Ishikawa (cell line): ENCODE measurements around the gene TNFSF12.

Source experiments
- EP300 ChIP-seq: IDR thresholded peaks from 2 replicates; pipeline ENCODE4 v1.6.1; 2012; ENCODE audit warnings: borderline replicate concordance
- FOXM1 ChIP-seq: IDR thresholded peaks from 2 replicates; pipeline ENCODE4 v1.6.1; 2012; ENCODE audit warnings: low read depth, borderline replicate concordance
- RAD21 ChIP-seq: IDR thresholded peaks from 2 replicates; pipeline ENCODE4 v1.6.1; 2012; ENCODE audit warnings: low read depth
- TCF12 ChIP-seq: IDR thresholded peaks from 2 replicates; pipeline ENCODE4 v1.6.1; 2012; ENCODE audit warnings: low read depth
- USF1 ChIP-seq: IDR thresholded peaks from 2 replicates; pipeline ENCODE4 v1.6.1; 2012
- YY1 ChIP-seq: IDR thresholded peaks from 2 replicates; pipeline ENCODE4 v1.6.1; 2012; ENCODE audit warnings: low read depth
- TF ChIP-seq, protein P1 (sequence below): IDR thresholded peaks from 2 replicates; pipeline ENCODE4 v1.6.1; 2012
- TF ChIP-seq, protein P2 (sequence below): IDR thresholded peaks from 2 replicates; pipeline ENCODE4 v1.6.1; 2012; ENCODE audit warnings: low read depth, mild to moderate bottlenecking

DNA sequence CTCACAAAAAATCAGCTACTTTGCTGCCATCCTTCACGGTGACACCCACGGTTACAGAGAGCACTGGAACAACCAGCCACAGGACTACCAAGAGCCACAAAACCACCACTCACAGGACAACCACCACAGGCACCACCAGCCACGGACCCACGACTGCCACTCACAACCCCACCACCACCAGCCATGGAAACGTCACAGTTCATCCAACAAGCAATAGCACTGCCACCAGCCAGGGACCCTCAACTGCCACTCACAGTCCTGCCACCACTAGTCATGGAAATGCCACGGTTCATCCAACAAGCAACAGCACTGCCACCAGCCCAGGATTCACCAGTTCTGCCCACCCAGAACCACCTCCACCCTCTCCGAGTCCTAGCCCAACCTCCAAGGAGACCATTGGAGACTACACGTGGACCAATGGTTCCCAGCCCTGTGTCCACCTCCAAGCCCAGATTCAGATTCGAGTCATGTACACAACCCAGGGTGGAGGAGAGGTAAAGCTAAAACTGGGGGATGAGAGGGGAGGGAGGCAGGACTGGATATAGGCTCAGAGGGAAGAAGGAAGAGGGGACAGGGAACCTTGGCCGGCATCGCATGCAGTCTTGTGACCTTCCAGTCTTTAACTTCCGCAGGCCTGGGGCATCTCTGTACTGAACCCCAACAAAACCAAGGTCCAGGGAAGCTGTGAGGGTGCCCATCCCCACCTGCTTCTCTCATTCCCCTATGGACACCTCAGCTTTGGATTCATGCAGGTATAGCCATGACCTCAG, 31.2 kb downstream of the TNFSF12 start:
- TF ChIP-seq, protein P1, sequence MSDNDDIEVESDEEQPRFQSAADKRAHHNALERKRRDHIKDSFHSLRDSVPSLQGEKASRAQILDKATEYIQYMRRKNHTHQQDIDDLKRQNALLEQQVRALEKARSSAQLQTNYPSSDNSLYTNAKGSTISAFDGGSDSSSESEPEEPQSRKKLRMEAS = no peak
- TF ChIP-seq EP300 (no peak), TCF12 (no peak), YY1 (no peak), USF1 (no peak), FOXM1 (no peak), RAD21 (no peak)
- TF ChIP-seq, protein P2, sequence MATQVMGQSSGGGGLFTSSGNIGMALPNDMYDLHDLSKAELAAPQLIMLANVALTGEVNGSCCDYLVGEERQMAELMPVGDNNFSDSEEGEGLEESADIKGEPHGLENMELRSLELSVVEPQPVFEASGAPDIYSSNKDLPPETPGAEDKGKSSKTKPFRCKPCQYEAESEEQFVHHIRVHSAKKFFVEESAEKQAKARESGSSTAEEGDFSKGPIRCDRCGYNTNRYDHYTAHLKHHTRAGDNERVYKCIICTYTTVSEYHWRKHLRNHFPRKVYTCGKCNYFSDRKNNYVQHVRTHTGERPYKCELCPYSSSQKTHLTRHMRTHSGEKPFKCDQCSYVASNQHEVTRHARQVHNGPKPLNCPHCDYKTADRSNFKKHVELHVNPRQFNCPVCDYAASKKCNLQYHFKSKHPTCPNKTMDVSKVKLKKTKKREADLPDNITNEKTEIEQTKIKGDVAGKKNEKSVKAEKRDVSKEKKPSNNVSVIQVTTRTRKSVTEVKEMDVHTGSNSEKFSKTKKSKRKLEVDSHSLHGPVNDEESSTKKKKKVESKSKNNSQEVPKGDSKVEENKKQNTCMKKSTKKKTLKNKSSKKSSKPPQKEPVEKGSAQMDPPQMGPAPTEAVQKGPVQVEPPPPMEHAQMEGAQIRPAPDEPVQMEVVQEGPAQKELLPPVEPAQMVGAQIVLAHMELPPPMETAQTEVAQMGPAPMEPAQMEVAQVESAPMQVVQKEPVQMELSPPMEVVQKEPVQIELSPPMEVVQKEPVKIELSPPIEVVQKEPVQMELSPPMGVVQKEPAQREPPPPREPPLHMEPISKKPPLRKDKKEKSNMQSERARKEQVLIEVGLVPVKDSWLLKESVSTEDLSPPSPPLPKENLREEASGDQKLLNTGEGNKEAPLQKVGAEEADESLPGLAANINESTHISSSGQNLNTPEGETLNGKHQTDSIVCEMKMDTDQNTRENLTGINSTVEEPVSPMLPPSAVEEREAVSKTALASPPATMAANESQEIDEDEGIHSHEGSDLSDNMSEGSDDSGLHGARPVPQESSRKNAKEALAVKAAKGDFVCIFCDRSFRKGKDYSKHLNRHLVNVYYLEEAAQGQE = no peak
